Skeletal muscle satellite cell (primary cell): ENCODE results near the gene EBLN1.
A peak's percentile ranks its signal among the peaks of the same experiment; 100 is the strongest.

Experiments used
- H3K27me3 ChIP-seq: 2 replicates; pipeline ENCODE4 v1.7.0; 2013; ENCODE audit warnings: low read length; ENCODE audit not compliant: control insufficient read depth, insufficient read depth
- H3K36me3 ChIP-seq: 2 replicates; pipeline ENCODE4 v1.7.0; 2013; ENCODE audit warnings: mild to moderate bottlenecking, control low read depth, low read length; ENCODE audit not compliant: insufficient read depth
- H3K4me1 ChIP-seq: 2 replicates; pipeline ENCODE4 v1.7.0; 2013; ENCODE audit warnings: low read length; ENCODE audit not compliant: control insufficient read depth, insufficient read depth
- H3K4me2 ChIP-seq: 2 replicates; pipeline ENCODE4 v1.7.0; 2013; ENCODE audit warnings: mild to moderate bottlenecking, low read length
- H3K4me3 ChIP-seq: 2 replicates; pipeline ENCODE4 v1.7.0; 2013; ENCODE audit warnings: low read length
- H3K9ac ChIP-seq: 2 replicates; pipeline ENCODE4 v1.7.0; 2013; ENCODE audit warnings: mild to moderate bottlenecking, low read depth, low read length, moderate library complexity
- H3K9me3 ChIP-seq: replicated peaks from 2 replicates; pipeline ENCODE4 v1.7.0; 2013; ENCODE audit warnings: mild to moderate bottlenecking, control low read depth, low read length

Gene EBLN1

GRCh38 chr10:22246680-22247391 lies 29.0 kb upstream of the EBLN1 start:
- no peaks in the 10 kb centered on the region for H3K36me3 ChIP-seq
- no peaks in the 10 kb centered on the region for H3K9me3 ChIP-seq
- H3K4me3 ChIP-seq, result no peak overlapping the region
- peaks cover 25% of the 10 kb centered on the region for H3K4me1 ChIP-seq
- peak overlapping the region; percentile 60 for H3K9ac ChIP-seq
- H3K4me2 ChIP-seq, result peak overlapping the region; percentile 47
- no peaks in the 10 kb centered on the region for H3K27me3 ChIP-seq

- peak overlapping the region; percentile 10 for H3K4me2 ChIP-seq
Measured at GRCh38 chr10:22245567-22245966, 27.8 kb upstream of the EBLN1 start.

DNA sequence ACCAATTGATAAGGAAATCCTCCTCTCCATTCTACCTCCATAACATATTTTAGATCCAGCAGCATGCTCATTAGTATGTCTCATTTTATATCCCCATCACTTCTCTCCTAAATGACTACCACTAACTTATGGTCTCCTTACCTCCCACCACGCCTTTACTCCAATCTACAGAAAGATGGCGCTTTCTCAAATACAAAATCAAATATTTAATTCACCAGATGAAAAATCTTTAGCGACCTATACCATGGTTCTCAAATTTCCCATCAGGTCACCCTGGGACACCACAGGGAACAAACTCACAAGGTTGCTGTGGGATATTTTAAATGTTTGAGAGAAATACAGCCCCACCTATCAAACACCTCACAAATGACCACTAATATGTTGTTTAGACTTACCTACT lies 27.0 kb upstream of the EBLN1 start:
- no peaks in the 10 kb centered on the region for H3K36me3 ChIP-seq
- H3K4me2 ChIP-seq, result no peak overlapping the region
- no peaks in the 10 kb centered on the region for H3K9me3 ChIP-seq
- no peak overlapping the region for H3K9ac ChIP-seq
- H3K27me3 ChIP-seq, result no peaks in the 10 kb centered on the region
- H3K4me1 ChIP-seq, result peaks cover 25% of the 10 kb centered on the region
- H3K4me3 ChIP-seq, result no peak overlapping the region

More at GRCh38 chr10:22245567-22245966, 27.8 kb upstream of the EBLN1 start:
- H3K9ac ChIP-seq, result no peak overlapping the region
- no peaks in the 10 kb centered on the region for H3K36me3 ChIP-seq
- peak overlapping the region; percentile 7 for H3K4me3 ChIP-seq
- H3K9me3 ChIP-seq, result no peaks in the 10 kb centered on the region
- H3K4me1 ChIP-seq, result peaks cover 25% of the 10 kb centered on the region
- no peaks in the 10 kb centered on the region for H3K27me3 ChIP-seq

DNA sequence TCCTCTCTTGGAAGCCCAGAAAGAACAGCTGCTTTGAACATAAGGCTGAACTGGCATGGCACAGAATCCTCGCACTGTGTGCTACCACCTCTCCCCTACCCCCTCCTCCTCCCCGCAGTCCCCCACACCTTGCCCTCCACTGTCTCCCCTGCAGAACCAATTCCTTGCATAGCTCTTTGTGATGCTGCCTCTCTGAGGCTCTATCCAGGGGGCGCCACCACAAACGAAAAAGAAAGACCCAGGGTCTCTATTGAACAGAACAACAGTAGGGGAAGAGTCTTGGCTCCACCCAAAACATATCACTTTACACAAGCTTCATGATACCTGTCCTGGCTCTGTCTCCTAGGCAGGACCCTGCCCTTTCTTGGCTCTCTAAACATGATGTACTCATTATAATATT lies 26.2 kb upstream of the EBLN1 start:
- peaks cover 25% of the 10 kb centered on the region for H3K4me1 ChIP-seq
- no peak overlapping the region for H3K4me3 ChIP-seq
- no peaks in the 10 kb centered on the region for H3K27me3 ChIP-seq
- no peaks in the 10 kb centered on the region for H3K9me3 ChIP-seq
- no peak overlapping the region for H3K4me2 ChIP-seq
- no peaks in the 10 kb centered on the region for H3K36me3 ChIP-seq
- H3K9ac ChIP-seq, result no peak overlapping the region

- Histone ChIP-seq H3K4me1 (peaks cover 25% of the 10 kb centered on the region), H3K9me3 (no peaks in the 10 kb centered on the region), H3K4me3 (no peak overlapping the region), H3K4me2 (no peak overlapping the region), H3K27me3 (no peaks in the 10 kb centered on the region), H3K9ac (no peak overlapping the region), H3K36me3 (no peaks in the 10 kb centered on the region)
Measured at GRCh38 chr10:22243321-22243720, 25.5 kb upstream of the EBLN1 start.

GRCh38 chr10:22231260-22231659 lies 13.4 kb upstream of the EBLN1 start:
- H3K4me2 ChIP-seq, result peak overlapping the region; percentile 92
- no peaks in the 10 kb centered on the region for H3K27me3 ChIP-seq
- no peak overlapping the region for H3K9ac ChIP-seq
- H3K4me3 ChIP-seq, result no peak overlapping the region
- no peaks in the 10 kb centered on the region for H3K4me1 ChIP-seq
- H3K9me3 ChIP-seq, result no peaks in the 10 kb centered on the region
- no peaks in the 10 kb centered on the region for H3K36me3 ChIP-seq

- H3K9me3 ChIP-seq, result no peaks in the 10 kb centered on the region
- no peaks in the 10 kb centered on the region for H3K27me3 ChIP-seq
- no peaks in the 10 kb centered on the region for H3K4me1 ChIP-seq
- H3K9ac ChIP-seq, result peak overlapping the region; percentile 85
- H3K4me3 ChIP-seq, result peak overlapping the region; percentile 80
- no peaks in the 10 kb centered on the region for H3K36me3 ChIP-seq
- H3K4me2 ChIP-seq, result peak overlapping the region; percentile 92
Measured at GRCh38 chr10:22230158-22230833, 12.5 kb upstream of the EBLN1 start.

DNA sequence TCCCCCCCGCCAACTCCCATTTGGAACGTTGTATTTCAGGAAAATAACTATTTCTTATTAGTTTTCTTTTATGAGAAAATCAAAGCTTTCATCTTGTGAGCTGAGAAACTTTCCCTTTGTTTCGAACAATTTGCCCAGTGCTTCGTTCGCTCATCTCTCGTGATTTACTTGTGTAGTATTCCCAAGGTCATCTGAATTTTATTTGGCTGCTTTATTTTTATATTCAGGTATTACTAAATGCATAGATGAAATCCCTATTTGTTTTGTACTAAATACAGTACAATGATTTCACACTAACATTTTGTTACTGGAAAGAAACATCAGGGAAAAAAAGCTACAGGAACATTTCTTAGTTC lies 12.0 kb upstream of the EBLN1 start:
- Histone ChIP-seq H3K27me3 (no peaks in the 10 kb centered on the region), H3K9me3 (no peaks in the 10 kb centered on the region), H3K4me2 (peak overlapping the region; percentile 92), H3K4me3 (peak overlapping the region; percentile 80), H3K4me1 (no peaks in the 10 kb centered on the region), H3K36me3 (no peaks in the 10 kb centered on the region), H3K9ac (peak overlapping the region; percentile 85)

GRCh38 chr10:22228943-22229801 lies 11.4 kb upstream of the EBLN1 start:
- H3K36me3 ChIP-seq, result no peaks in the 10 kb centered on the region
- H3K27me3 ChIP-seq, result no peaks in the 10 kb centered on the region
- H3K4me1 ChIP-seq, result no peaks in the 10 kb centered on the region
- H3K9ac ChIP-seq, result peak overlapping the region; percentile 85
- H3K4me2 ChIP-seq, result peak overlapping the region; percentile 92
- peak overlapping the region; percentile 80 for H3K4me3 ChIP-seq
- no peaks in the 10 kb centered on the region for H3K9me3 ChIP-seq

DNA sequence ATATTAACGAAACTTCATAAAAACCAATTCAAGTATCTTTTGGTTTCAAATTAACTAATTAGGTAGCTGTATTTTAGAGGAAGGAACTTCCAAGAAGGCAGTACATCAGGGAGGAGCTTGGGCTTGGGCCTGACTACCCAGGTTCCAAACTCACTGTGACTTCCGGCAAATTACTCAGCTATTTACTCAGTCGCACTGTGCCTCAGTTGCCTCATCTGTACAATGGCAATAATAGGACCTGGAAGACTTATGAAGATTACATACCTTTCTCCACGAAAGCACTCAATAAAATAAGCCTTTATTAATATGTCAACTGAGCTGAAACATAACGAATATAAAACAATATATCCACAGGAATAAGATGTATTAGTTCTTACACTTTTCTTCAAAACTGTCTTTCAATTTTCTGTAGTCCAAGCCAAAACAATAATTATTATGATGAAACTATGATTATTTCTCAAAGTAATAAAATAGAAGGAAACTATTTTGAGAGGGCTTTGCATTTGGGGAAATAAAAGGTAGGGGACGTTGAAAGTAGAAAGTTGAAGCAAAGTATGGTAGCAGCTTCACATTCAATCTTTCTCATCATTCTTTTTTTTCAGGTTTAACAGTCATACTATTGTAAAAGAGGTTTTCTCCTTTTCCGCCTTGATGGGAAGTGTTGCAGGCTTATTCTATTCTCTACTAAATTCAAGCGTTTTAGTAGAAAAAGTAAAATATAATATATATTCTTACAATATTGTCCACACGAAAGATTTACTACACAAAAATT lies 10.5 kb upstream of the EBLN1 start:
- Histone ChIP-seq H3K9me3 (no peaks in the 10 kb centered on the region), H3K4me1 (no peaks in the 10 kb centered on the region), H3K4me3 (peak overlapping the region; percentile 80), H3K27me3 (no peaks in the 10 kb centered on the region), H3K36me3 (no peaks in the 10 kb centered on the region), H3K9ac (peak overlapping the region; percentile 77), H3K4me2 (peak overlapping the region; percentile 92)

GRCh38 chr10:22226599-22226998 lies 8.8 kb upstream of the EBLN1 start:
- Histone ChIP-seq H3K4me3 (no peak overlapping the region), H3K36me3 (no peaks in the 10 kb centered on the region), H3K4me1 (no peaks in the 10 kb centered on the region), H3K4me2 (no peak overlapping the region), H3K27me3 (no peaks in the 10 kb centered on the region), H3K9me3 (no peaks in the 10 kb centered on the region), H3K9ac (no peak overlapping the region)
